Right forelimb (tissue), 1 donor: ENCODE results near the gene SRI.
"Not testable (repeated sequence)": the region's sequence is repeated elsewhere in the genome, so short reads cannot be mapped to it uniquely, and the experiment has no call there.

Source experiments
- DNase-seq: peaks from one replicate; pipeline ENCODE4 v3.0.0-alpha.2; 2018

Gene SRI

DNA sequence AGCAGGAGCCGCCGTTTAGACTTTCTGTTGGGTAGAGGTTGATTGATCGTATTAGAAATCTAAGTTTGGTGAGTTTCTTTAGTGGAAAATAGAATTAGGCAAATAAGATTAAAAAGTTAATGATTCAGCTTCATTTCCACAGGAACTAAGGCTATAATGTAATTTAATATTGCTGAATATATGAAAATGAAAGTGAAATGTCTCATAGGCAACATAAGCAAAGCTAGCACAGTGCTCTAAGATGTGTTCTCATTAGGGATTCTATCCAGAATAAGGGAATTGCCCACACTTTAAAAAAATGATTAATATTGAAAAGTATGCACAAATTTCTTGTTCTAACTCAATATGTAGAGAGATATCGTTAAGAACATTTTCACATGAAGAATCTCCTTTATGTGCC lies 47.0 kb downstream of the SRI start:
- DNase-seq = no peak

DNA sequence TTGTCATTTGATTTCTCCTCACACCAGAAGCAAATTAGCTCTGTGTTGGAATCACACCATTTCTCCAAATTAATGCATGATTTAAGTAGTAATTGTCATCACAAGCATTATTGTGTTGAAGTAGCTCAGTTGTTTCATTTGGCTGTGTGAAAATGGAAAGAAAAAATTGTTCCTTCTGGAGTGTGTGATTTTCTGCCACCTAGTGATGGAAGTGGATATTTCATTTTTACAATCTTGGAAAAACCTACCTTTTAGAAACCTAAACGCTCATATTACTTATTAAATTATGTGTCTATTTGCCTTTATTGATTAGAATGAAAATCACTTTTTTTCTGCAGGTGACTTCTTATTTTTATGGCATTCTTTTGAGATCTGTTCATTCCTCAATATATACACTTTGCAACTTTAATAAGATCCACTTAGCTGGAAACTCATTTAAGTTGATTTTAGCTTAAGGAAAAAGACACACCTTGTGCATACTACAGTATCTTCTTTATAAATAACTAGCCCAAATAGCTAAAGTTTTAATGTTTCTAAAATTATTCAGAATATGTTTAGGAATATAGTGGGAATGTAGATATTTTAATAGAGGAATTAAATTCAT lies 50.0 kb downstream of the SRI start:
- no peak for DNase-seq

DNA sequence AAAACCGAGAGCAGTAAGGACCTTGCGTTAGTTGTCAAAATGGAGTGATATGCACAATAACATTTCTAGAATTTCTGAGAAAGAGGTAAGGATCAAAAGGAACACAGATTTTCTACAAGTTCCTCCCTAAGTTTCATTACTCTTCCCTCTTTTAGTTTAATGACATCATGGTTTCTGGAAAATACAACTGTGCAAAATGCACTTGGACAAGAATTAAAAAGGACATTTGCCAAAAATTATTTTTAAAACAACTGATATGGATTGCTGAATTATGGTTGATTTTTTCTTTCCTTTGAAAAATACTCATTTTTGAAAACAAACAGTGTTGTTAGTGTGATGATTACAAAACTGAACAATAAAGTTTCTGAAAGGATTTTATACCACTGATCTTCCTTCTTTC lies 52.1 kb downstream of the SRI start:
- DNase-seq = no peak

DNA sequence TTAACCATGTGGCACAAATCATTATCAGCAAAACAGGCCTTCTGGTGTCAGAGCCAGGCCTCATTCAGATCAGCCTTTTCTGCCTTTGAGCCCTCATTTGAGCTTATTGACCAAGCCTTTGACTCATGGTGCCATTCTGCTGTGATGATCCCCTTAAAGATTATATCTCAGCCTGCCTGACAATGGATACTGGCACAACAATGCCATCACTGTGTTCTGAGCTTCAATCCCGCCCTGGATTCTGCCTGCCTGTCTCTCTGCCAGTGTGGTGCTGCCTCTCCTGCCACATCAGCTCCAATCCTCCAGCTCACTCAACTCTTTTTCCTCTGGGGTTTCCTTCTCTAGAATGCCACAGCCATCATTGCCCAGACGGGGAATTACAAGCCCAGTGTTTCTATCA lies 52.6 kb downstream of the SRI start:
- DNase-seq = no peak

DNA sequence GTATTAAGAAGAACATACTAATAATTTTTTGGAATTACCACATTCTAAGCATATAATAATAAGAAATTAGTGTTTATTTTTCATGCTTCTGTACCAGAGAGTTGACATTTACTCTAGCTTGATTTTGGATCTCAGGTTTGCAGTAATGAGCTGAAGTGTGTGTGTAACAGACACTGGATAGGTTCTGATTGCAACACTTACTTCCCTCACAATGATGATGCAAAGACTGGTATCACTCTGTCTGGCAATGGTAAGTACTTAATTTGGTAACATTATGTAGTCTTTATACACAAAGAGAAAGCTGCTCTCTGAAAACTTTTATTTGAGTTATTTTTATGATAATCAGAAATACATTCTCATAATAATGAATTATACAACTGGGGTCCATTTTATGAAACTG lies 54.1 kb downstream of the SRI start:
- no peak for DNase-seq

DNA sequence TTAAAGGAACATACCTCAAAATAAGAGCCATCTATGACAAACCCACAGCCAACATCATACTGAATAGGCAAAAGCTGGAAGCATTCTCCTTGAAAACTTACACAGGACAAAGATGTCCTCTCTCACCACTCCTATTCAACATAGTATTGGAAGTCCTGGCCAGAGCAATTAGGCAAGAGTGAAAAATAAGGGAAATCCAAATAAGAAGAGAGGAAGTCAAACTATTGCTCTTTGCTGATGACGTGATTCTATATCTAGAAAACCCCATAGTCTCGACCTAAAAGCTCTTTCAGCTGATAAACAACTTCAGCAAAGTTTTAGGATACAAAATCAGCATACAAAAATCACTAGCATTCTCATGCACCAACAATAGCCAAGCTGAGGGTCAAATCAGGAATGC lies 60.1 kb downstream of the SRI start:
- DNase-seq = not testable (repeated sequence)

DNA sequence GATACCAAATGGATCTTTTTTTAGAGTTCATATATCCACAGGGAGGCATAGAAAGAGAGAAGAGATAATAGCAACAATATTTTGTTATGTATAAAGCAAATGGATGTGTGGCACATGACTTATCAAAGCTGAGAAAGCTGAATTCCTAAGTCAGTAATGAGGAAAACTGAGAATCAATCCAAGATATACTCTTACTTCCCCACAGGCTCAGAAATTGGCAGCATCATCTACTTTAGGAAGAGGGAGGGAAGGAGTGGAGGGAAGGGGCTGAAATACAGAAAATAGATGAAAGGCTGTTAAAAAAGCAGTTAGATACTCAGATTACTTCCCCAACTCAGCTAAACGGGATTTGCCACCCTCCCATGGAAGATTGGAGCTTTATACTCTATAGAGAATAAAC lies 63.5 kb downstream of the SRI start:
- DNase-seq = no peak

DNA sequence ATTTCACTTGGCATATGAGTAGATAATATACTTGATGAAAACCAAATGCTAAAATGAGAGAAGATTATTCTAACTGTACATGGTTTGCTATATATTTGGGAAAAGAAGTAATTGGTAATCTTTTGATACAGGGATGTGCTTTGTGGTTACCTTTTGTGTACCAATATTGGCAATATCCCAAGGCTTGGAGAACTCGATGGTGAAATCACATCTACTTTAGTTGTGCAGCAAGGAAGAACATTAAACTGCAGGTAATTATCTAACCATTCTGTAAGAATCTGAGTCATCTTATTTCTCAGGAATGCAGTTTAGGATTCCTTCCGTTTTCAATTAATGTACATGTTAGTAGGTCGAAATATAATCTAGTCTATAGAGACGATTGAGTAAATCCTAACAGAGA lies 64.1 kb downstream of the SRI start:
- DNase-seq = no peak
